ENCODE data around the gene ZNF581. TPM values are rescaled to one million over a fixed set of nuclear protein-coding genes. Genes with fewer than 3 reads are reported as not detected.

The ZNF581 gene
- total RNA-seq, 4 donors from 2014 or later, result 16.3 to 27.1 (median 20.2) TPM

- TF ChIP-seq POLR2AphosphoS5 (IDR thresholded peaks at IDR 0.05), result no peak
- H3K27me3 ChIP-seq, result no peaks in the 10 kb centered on the region
- DNase-seq (ENCODE audit: low spot score in 2 of 2), result no peak
- H3K36me3 ChIP-seq, result peaks cover 49% of the 10 kb centered on the region
- WGBS, result 72% methylated on average over 15 of the region's 15 CpGs
- H3K27ac ChIP-seq, result no peak overlapping the region
- peak overlapping the region; percentile 91 for H3K4me3 ChIP-seq
- H3K4me1 ChIP-seq, result peaks cover 46% of the 10 kb centered on the region
- no peaks in the 10 kb centered on the region for H3K9me3 ChIP-seq
Measured at GRCh38 chr19:55673889-55674288, 30.4 kb downstream of the ZNF581 start.

GRCh38 chr19:55674459-55674840, 31.0 kb downstream of the ZNF581 start:
- H3K27me3 ChIP-seq, result no peaks in the 10 kb centered on the region
- no peaks in the 10 kb centered on the region for H3K9me3 ChIP-seq
- peaks cover 49% of the 10 kb centered on the region for H3K36me3 ChIP-seq
- no peak for DNase-seq (ENCODE audit: low spot score in 2 of 2)
- peak overlapping the region; percentile 91 for H3K27ac ChIP-seq
- 28% methylated on average over 15 of the region's 17 CpGs for WGBS
- peaks cover 51% of the 10 kb centered on the region for H3K4me1 ChIP-seq
- H3K4me3 ChIP-seq, result peak overlapping the region; percentile 91
- no peak for TF ChIP-seq POLR2AphosphoS5 (IDR thresholded peaks at IDR 0.05)
- TF ChIP-seq POLR2A (IDR thresholded peaks at IDR 0.05), result no peak
- no peak for TF ChIP-seq CTCF (IDR thresholded peaks at IDR 0.05)
- TF ChIP-seq EP300 (IDR thresholded peaks at IDR 0.05), result no peak

GRCh38 chr19:55674841-55675660, 31.6 kb downstream of the ZNF581 start, which contains the start of gene EPN1:
TSS of gene EPN1 (plus strand) at chr19:55675226. CDS start at chr19:55678628, 3,402 bp downstream.
- H3K27ac ChIP-seq, result peak within 1 kb of the TSS; percentile 91
- TF ChIP-seq POLR2A (IDR thresholded peaks at IDR 0.05), result peak in 1 of 2 donors; percentile 32
- no peak for TF ChIP-seq CTCF (IDR thresholded peaks at IDR 0.05)
- peak; percentile 5 to 88 (median 88) for TF ChIP-seq POLR2AphosphoS5 (IDR thresholded peaks at IDR 0.05)
- TF ChIP-seq EP300 (IDR thresholded peaks at IDR 0.05), result no peak
- WGBS, result under 1% methylated on average over 26 of the region's 101 CpGs
- H3K27me3 ChIP-seq, result no peaks in the 10 kb centered on the region
- peaks cover 49% of the 10 kb centered on the region for H3K36me3 ChIP-seq
- H3K4me1 ChIP-seq, result peaks cover 57% of the 10 kb centered on the region
- peak within 1 kb of the TSS; percentile 91 for H3K4me3 ChIP-seq
- DNase-seq (ENCODE audit: low spot score in 2 of 2), result peak; percentile 98
- H3K9me3 ChIP-seq, result no peaks in the 10 kb centered on the region

GRCh38 chr19:55675661-55676354, 32.4 kb downstream of the ZNF581 start:
- H3K4me3 ChIP-seq, result peak overlapping the region; percentile 91
- no peak for DNase-seq (ENCODE audit: low spot score in 2 of 2)
- no peaks in the 10 kb centered on the region for H3K27me3 ChIP-seq
- TF ChIP-seq EP300 (IDR thresholded peaks at IDR 0.05) (no peak), CTCF (IDR thresholded peaks at IDR 0.05) (no peak)
- 9% methylated on average over 16 of the region's 16 CpGs for WGBS
- no peaks in the 10 kb centered on the region for H3K9me3 ChIP-seq
- peaks cover 49% of the 10 kb centered on the region for H3K36me3 ChIP-seq
- H3K4me1 ChIP-seq, result peaks cover 65% of the 10 kb centered on the region
- peak overlapping the region; percentile 91 for H3K27ac ChIP-seq

- peaks cover 53% of the 10 kb centered on the region for H3K36me3 ChIP-seq
- H3K9me3 ChIP-seq, result no peaks in the 10 kb centered on the region
- DNase-seq (ENCODE audit: low spot score in 2 of 2), result no peak
- TF ChIP-seq POLR2A (IDR thresholded peaks at IDR 0.05), result no peak
- TF ChIP-seq CTCF (IDR thresholded peaks at IDR 0.05), result no peak
- no peak for TF ChIP-seq EP300 (IDR thresholded peaks at IDR 0.05)
- TF ChIP-seq POLR2AphosphoS5 (IDR thresholded peaks at IDR 0.05), result no peak
- H3K4me3 ChIP-seq, result peak overlapping the region; percentile 91
- H3K27ac ChIP-seq, result no peak overlapping the region
- 39% methylated on average over 5 of the region's 5 CpGs for WGBS
- H3K27me3 ChIP-seq, result no peaks in the 10 kb centered on the region
- peaks cover 65% of the 10 kb centered on the region for H3K4me1 ChIP-seq
Measured at GRCh38 chr19:55676383-55676782, 32.9 kb downstream of the ZNF581 start.

All from suprapubic skin (tissue), 4 donors.